Pulmonary artery endothelial cell (primary cell): ENCODE measurements around the gene CRB1. TPM values are rescaled to one million over a fixed set of nuclear protein-coding genes. Genes with fewer than 3 reads are reported as not detected.
"Not testable (repeated sequence)": the region's sequence is repeated elsewhere in the genome, so short reads cannot be mapped to it uniquely, and the experiment has no call there.

ENCODE experiments used
- DNase-seq: peaks from one replicate; pipeline ENCODE4 v3.0.0-alpha.2; 2011; ENCODE audit warnings: low read depth, low spot score
- total RNA-seq: library from RNA; depleted of rRNA; stranded (reverse); fragments of >200 nt; gene quantifications from 2 replicates; pipeline ENCODE4 v1.2.3, GENCODE V29; 2014

Gene CRB1
- total RNA-seq, 1 donor from 2014 or later, result not detected

GRCh38 chr1:197399755-197400521 lies 131.9 kb downstream of the CRB1 start:
- DNase-seq, result peak; percentile 2

DNA sequence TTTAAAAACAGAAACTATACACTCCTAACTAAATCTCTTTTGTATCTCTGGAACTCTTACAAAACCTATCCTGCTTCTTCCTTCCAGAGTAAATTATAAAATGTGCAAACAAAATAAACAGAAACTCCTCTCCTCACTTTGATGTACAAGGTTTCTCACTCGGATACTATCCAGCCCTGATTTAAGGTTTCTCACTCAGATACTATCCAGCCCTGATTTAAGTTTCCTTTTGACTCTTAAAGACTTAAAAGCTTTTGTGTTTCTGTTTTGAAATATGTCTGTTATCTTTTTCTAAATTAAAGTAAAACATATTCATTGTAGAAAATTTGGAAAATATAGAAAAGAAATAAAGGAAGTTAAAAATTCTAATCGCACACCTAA lies 132.5 kb downstream of the CRB1 start:
- DNase-seq, result no peak

GRCh38 chr1:197402189-197402588 lies 134.1 kb downstream of the CRB1 start:
- no peak for DNase-seq

- DNase-seq, result not testable (repeated sequence)
Observed at GRCh38 chr1:197404774-197405173, 136.7 kb downstream of the CRB1 start.

DNA sequence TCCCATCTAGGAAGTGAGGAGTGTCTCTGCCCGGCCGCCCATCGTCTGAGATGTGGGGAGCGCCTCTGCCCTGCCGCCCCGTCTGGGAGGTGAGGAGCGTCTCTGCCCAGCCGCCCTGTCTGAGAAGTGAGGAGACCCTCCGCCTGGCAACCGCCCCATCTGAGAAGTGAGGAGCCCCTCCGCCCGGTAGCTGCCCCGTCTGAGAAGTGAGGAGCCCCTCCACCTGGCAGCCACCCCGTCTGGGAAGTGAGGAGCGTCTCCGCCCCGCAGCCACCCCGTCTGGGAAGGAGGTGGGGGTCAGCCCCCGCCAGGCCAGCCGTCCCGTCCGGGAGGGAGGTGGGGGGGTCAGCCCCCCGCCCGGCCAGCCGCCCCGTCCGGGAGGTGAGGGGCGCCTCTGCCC lies 137.6 kb downstream of the CRB1 start:
- not testable (repeated sequence) for DNase-seq

DNA sequence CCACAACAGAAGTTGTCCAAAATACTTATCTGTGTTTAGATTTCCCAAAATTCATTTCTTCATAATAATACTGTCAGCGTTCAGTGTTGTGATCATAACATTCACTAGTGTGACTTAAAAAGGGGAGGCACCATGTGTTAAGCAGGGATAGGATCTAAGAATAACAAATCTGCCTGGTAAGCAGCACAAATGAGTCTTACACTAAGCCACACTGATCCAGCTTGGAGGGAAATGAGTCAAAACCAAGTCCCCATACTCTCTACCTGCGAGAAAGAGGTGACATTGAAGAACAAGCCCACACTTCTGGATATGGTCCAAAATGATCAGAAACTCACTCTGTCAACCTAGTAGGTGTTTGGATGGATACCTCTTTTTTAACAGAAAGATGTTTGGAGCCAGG lies 145.5 kb downstream of the CRB1 start:
- DNase-seq, result no peak

GRCh38 chr1:197415221-197415620 lies 147.2 kb downstream of the CRB1 start:
- DNase-seq, result no peak

DNA sequence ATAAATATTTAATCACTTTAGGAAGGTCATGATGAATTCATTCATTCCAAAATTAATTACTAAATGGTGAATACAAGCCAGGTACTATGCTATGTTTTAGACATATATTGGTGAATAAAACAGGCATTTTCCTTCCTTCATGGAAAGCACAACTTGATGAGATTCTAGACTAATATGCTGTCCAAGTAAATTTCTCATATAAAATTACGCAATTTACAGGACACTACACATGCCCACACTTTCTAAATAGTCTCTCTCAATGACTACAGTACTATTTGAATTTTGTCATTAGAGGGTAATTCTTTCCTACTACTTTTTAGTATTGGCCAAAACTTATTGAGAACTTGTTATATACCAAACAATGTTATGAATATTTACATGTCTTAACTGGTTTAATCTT lies 150.6 kb downstream of the CRB1 start:
- DNase-seq, result no peak

DNA sequence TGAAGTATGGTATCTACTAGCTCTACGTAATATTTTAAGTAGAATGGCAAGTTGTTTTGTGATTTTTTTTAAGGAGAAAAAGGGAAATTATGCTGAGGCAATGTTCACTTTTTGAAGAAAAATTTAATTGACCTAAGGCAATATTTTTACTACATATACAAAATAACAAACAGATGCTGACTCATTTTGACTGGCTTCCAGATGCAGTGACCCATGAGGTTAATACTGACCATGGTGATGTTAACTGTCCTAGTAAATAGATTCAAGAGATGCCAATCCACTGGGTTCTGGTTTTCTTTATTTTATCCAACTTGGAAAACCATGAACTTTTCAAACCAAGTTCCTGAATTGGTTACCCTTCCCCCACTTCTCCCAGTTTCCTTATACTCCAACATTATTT lies 154.9 kb downstream of the CRB1 start:
- no peak for DNase-seq

DNA sequence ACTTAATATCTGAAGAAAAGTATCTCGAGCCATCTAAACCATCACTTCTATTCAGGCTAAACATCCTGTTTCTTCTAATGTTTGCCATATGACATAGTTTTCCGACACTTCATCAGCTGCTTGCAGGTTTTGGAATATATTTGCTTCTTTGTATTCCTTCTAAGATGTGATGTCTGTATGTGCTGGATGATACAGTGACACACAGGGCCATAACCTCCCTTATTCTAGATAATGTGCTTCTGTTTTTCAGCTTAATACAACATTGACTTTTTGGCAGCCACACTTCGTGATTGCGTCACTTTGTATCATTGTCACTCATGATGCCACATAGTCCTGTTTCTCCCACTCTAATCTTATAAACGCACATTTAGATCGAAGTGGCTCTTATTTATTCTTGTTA lies 156.3 kb downstream of the CRB1 start:
- no peak for DNase-seq

DNA sequence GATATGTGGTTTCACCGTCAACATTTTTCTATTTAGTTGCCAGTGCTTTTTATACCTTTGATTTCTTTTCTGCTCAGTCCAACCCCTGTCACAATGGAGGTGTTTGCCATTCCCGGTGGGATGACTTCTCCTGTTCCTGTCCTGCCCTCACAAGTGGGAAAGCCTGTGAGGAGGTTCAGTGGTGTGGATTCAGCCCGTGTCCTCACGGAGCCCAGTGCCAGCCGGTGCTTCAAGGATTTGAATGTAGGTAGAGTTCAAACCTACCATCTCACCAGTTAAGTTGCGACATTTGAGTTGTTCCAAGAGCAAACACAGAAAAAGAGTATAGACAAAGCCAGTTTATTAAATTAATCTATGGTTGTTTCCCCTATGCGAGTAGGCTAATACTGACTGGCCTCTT lies 161.3 kb downstream of the CRB1 start:
- no peak for DNase-seq

GRCh38 chr1:197435224-197435623 lies 167.2 kb downstream of the CRB1 start:
- DNase-seq, result no peak

GRCh38 chr1:197437601-197438000 lies 169.5 kb downstream of the CRB1 start:
- no peak for DNase-seq

GRCh38 chr1:197438010-197438790 lies 170.1 kb downstream of the CRB1 start:
- DNase-seq, result no peak

DNA sequence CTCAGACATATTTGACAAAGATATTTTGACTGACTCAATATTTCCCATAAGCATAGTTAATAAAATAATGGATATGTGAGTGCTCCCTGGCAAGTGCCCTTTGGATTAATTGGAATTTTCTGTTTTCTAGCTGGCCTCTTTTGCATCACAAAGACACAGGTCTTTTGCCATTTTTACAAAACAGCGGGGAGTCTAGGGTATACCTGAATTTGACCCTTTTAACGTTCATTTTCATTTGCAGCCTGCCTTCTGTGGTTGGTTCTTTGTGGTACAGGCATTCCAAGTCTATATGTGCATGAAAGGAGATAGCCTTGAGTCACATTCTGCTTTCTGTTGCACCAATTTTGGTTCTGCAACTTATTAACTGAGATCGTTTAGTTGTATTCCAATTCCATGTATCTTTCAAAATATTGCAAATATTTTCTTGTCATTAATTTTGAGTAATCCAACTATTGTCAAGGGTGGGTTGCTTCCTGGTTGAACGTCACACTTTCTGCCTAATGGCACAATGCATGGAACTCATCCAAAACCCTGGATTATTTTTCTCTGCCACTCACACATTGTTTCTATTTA lies 171.7 kb downstream of the CRB1 start:
- no peak for DNase-seq

GRCh38 chr1:197440715-197441114 lies 172.7 kb downstream of the CRB1 start:
- DNase-seq, result no peak

DNA sequence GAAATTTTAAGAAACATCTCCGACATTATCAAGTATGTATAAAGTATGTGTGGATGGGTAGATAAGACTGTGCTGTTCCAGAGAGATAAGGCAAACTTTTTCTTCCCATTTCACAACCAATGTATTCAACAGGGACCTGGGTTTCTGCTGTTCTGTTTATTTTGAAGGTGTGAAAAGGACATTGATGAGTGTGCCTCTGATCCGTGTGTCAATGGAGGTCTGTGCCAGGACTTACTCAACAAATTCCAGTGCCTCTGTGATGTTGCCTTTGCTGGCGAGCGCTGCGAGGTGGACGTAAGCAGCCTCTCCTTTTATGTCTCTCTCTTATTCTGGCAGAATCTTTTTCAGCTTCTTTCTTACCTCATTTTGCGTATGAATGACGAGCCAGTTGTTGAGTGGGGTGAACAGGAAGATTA lies 174.0 kb downstream of the CRB1 start:
- no peak for DNase-seq

DNA sequence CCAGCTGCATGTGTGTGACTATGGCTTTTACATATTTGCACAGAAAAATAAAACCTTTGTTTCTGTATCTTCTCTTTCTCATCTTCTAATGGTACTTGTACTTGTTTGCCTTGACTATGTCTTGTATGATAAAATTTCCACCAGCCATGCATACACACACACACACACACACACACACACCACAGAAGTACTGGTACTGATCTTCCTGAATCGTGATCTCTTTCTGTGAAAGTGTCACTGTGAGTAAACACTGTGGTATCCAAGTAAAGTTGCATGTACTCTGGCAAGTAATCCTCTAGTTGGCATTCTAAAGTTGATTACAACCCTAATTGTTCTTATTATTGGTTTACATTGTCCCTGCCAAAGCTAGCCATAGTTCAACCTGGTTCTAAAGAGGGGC lies 176.7 kb downstream of the CRB1 start:
- no peak for DNase-seq

GRCh38 chr1:197448121-197448779 lies 180.2 kb downstream of the CRB1 start:
- DNase-seq, result no peak

- DNase-seq, result no peak
Observed at GRCh38 chr1:197451381-197451780, 183.3 kb downstream of the CRB1 start.

- no peak for DNase-seq
Observed at GRCh38 chr1:197453376-197454058, 185.5 kb downstream of the CRB1 start.
